Suppressor macrophage treated with lipopolysaccharide for 4 hours (primary cell): Measurements from ENCODE around the gene SH3BGR.

ENCODE experiments used
- DNase-seq: peaks from one replicate; pipeline ENCODE4 v3.0.0-alpha.2; 2020

The SH3BGR gene

GRCh38 chr21:39461419-39461818 is 9.6 kb downstream of the SH3BGR start:
- no peak for DNase-seq

- DNase-seq = no peak
Observed at GRCh38 chr21:39463308-39463707, 11.5 kb downstream of the SH3BGR start.

- no peak for DNase-seq
Observed at GRCh38 chr21:39466584-39466983, 14.8 kb downstream of the SH3BGR start.

GRCh38 chr21:39467746-39468145 is 16.0 kb downstream of the SH3BGR start:
- no peak for DNase-seq

GRCh38 chr21:39468559-39468958 is 16.8 kb downstream of the SH3BGR start:
- no peak for DNase-seq

DNA sequence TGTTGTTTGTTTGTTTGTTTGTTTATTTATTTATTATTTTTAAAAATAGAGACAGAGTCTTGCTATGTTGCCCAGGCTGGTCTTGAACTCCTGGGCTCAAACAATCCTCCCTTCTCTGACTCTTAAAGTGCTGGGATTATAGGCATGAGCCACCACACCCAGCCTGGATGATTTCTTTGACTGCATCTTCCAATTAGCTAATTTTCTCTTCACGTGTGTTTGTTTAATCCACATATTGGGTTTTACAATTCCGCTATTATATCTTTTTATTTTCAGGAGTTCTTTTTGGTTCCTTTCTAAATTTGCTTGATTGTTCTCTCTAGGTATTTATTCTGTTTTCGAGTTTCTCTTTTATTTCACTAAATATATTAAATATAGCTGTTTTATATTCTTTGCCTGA is 19.8 kb downstream of the SH3BGR start:
- no peak for DNase-seq

DNA sequence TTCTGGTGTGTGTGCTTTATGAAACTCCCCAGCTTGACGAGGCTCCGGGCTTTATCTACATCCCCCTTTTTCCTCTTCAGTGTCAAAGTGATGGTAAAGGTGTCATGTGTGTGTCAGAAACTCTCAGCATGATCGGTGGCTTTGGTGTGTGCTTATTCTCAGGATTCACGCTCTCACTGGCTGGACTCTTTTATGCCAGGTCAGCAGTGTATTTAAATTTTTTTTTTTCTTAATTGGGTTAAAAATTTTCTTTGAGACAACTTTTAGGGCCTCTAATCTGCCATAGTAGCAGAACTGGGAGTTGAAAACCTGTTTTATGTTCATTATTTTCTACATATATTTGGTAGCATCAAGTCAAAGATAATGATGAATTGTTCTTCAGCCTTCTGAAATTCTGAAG is 21.0 kb downstream of the SH3BGR start:
- DNase-seq = no peak

DNA sequence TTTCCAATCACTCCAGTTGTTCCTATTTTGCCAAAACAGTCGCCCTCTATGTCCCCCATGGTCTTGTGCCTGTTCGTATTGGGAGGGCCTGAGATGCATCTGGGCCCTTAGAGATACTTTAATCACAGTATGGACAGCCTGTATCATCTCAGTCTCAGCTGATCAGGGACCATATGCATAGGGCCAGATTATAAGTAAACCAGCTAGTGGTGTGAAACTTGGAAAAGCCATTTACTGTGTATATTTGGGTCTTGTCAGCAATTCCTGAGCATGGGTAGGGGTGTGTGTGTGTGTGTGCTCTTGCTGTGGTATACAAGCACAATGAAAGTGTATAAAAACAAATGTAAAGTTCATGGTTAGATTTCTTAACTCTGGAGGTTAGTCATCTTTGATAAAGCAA is 22.8 kb downstream of the SH3BGR start:
- DNase-seq = no peak

DNA sequence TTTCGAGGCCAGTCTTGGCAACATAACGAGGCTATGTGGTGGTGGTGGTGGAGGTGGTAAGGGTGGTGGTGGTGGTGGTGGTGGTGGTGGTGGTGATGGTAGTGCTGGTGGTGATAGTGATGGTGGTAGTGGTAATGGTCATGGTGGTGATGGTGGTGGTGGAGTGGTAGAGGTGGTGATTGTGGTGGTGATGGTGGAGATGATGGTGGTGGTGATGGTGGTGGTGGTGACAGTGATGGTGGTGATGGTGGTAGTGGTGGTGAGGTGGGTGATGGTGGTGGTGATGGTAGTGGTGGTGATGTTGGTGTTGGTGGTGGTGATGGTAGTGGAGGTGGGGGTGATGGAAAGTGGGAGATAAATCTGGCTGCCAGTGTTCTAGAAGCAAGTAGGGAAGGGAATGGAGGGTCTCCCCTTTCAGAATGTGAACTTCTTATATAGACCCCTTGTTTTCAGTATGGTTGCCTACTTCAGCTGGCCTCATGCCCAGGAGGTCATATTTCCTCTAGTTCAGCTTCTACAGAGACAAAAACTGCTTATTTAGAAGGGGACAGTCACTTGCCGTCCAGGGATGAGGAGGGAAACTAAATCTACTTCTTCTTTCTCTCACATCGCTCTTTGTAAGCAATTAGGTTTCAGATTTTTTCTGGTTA is 27.5 kb downstream of the SH3BGR start:
- DNase-seq = peak; percentile 2

DNA sequence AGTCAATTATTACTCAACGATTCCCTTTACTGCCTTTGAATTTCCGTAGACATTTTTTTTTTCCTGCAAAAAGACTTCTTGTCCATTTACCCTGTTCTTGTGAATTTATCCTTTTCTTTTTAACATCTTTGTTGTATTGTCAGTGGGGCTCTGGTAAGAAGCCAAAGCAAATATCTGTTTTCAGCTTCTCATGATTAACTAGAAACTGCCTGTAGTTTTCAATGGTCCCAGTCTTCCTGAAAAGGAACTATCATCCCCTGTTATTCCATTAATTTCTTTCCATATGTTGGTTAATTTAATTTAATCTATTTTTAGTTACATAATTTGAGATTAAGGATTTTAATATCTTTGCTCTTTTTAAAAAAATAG is 28.0 kb downstream of the SH3BGR start:
- DNase-seq = no peak

DNA sequence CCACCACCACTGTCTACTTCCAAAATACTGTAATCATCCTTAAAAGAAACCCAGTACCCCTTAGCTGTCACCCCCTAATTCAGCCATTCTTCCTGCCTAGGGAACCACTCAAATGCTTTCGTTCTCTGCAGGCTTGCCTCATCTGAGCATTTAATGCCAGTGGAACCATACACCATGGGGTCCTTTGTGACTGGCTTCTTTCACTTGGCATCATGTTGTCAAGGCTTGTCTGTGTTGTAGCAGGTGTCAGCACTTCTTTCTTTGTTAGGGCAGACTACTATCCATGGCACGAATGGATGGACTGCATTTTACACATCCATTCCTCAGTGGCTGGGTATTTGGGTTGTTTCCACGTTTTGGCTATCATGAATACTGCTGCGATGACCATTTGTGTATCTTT is 28.5 kb downstream of the SH3BGR start:
- DNase-seq = no peak

DNA sequence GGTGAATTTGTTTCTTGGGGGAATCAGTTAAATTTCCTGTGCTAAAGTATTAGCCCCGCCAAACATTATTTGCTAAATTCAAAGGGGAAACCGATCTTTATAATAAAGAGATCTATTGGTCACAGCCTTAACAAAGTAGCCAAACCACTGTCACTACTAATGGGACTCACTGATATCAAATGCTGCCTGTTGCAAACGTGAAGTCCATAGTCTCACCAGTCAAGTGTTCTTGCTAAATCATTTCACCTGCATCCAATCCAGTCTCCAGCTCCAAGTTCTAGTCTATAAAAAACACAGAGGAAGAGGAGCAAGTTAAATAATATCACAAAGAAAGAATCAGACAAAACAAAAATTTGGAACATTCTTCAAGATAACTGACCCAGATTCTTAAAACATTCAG is 30.1 kb downstream of the SH3BGR start:
- DNase-seq = no peak

- no peak for DNase-seq
Observed at GRCh38 chr21:39483917-39484316, 32.1 kb downstream of the SH3BGR start.

- DNase-seq = no peak
Observed at GRCh38 chr21:39484711-39485276, 33.0 kb downstream of the SH3BGR start.

DNA sequence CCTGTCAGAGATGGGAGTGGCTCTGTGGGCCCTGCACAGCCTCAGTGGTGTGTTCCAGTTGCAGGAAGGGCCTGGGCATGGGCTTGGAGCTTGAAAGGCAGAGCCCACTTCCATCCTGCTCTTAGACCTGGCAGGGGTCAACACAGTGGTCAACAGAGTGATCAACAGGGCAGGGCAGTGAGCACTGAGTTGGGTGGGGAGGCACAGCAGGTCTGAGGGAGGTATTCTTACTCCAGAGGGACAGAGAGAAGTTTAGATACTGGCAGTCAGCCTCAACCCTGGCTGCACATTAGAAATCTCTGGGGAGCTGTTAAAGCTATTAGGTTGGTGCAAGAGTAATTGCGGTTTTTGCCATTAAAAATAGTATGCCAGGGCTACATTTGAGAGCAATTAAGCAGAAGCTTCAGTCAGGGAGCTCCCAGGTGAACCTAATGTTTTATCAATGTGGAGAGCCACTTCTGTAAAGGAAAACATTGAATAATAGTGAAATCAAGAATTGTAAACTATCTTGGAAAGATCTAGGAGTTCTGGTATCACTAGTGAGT is 37.7 kb downstream of the SH3BGR start:
- DNase-seq = no peak

DNA sequence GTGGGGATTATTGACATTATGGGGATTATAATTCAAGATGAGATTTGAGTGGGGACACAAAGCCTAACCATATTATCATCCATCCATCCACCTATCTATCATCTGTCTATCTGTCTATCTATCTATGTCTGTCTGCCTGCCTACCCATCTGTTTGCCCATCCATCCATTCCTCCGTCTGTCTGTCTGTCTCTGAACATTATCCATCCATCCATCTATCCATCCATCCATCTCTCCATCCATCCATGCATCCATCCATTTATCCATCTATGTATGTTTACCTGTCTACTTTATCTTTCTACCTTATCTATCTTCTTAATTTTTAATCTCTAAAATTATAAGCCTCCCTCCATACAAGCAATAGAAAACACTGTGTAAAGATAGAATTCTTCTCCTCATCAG is 47.4 kb downstream of the SH3BGR start:
- DNase-seq = no peak

GRCh38 chr21:39502631-39503030 is 50.9 kb downstream of the SH3BGR start:
- no peak for DNase-seq

GRCh38 chr21:39503123-39503762 is 51.5 kb downstream of the SH3BGR start:
- DNase-seq = peak; percentile 42

DNA sequence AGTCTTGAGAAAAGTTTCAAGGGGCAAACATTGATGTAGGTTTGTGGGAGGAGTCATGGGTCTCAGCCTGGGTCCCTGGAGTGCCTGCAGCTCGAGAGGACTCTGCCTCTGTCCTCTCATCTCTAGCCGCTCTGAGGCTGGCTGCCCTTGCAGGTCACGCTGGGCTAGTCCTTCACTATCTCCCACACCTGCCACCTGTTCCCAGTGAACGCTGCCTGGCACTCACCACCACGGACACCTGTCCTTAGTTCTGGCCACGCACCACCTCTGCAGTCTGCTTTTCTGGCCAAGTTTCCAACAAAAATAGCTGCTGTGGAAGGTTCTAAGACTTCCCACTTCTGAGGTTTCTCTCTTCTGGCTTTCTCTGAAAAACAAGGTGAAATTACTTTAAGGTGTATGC is 52.5 kb downstream of the SH3BGR start:
- no peak for DNase-seq

GRCh38 chr21:39510240-39510639 is 58.5 kb downstream of the SH3BGR start:
- no peak for DNase-seq

- DNase-seq = no peak
Observed at GRCh38 chr21:39511102-39511501, 59.3 kb downstream of the SH3BGR start.

DNA sequence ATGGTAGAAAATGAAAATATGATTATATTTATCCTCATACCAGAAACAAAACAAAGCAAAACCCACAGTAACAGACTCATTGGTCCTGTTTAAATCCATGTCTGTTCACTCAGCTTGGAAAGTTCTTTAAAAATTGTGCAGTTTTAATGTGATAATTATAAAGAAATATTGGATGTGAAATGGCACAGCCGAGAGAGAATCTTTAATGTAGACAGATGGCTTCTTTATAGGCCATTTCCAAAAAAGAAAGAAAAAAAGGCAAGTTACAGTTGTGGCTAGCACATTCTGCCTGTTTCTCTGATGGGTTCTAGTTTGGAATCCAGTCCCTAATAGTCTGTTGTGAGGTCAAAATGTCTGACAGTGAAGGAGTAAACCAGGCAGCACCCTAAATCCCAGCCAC is 62.0 kb downstream of the SH3BGR start:
- DNase-seq = no peak

GRCh38 chr21:39515684-39516472 is 64.1 kb downstream of the SH3BGR start:
- DNase-seq = no peak
